ENCODE measurements around the gene CLPTM1L.

Gene CLPTM1L

GRCh38 chr5:1299511-1299850, 45.4 kb downstream of the CLPTM1L start:
- Histone ChIP-seq H3K36me3 (ENCODE audit: control insufficient read depth in 2 of 2, insufficient read depth in 1 of 2, low read length in 2 of 2) (no peaks in the 10 kb centered on the region), H3K4me3 (ENCODE audit: low read depth, low read length) (no peak overlapping the region), H3K4me1 (ENCODE audit: control insufficient read depth, insufficient read depth, low read length) (peaks cover 3% of the 10 kb centered on the region; the same call in 1 of the 2 replicates), H3K9me3 (ENCODE audit: control insufficient read depth, insufficient read depth, low read depth, low read length) (no peaks in the 10 kb centered on the region; the same call in 1 of the 2 replicates), H3K27ac (ENCODE audit: extremely low read depth, low read depth, low read length) (no peak overlapping the region)
- TF ChIP-seq ZNF423 (tag by site-specific recombination; IDR thresholded peaks at IDR 0.05) (no peak), ZNF10 (tag by site-specific recombination; IDR thresholded peaks at IDR 0.05) (no peak), IKZF3 (tag by site-specific recombination; IDR thresholded peaks at IDR 0.05) (no peak), ZNF645 (tag by site-specific recombination; IDR thresholded peaks at IDR 0.05) (no peak), ZNF792 (tag by site-specific recombination; IDR thresholded peaks at IDR 0.05) (no peak), ZNF248 (tag by site-specific recombination; IDR thresholded peaks at IDR 0.05) (no peak)
- ChIA-PET CTCF (interaction anchor here (0.8 kb wide), 1 partner anchor 181 kb away, joined by 3 read pairs; no protein-coding TSS in a partner anchor), POLR2A (no interaction called here)

GRCh38 chr5:1298723-1299510, 46.0 kb downstream of the CLPTM1L start:
- TF ChIP-seq ZNF404 (tag by site-specific recombination; IDR thresholded peaks at IDR 0.05) (no peak), ZNF561 (tag by site-specific recombination; IDR thresholded peaks at IDR 0.05; ENCODE audit: borderline replicate concordance) (no peak), PBX3 (CRISPR knock-in tag; IDR thresholded peaks at IDR 0.05) (no peak), KLF9 (tag by site-specific recombination; IDR thresholded peaks at IDR 0.05; ENCODE audit: low read depth) (no peak), ZNF513 (tag by site-specific recombination; IDR thresholded peaks at IDR 0.05) (no peak), ZNF707 (tag by site-specific recombination; IDR thresholded peaks at IDR 0.05) (no peak), HOXC10 (CRISPR knock-in tag; IDR thresholded peaks at IDR 0.05) (no peak), ZNF10 (tag by site-specific recombination; IDR thresholded peaks at IDR 0.05) (no peak), ZBTB11 (tag by site-specific recombination; conservative IDR thresholded peaks at IDR 0.05; ENCODE audit: low read depth) (no peak), ZNF660 (tag by site-specific recombination; IDR thresholded peaks at IDR 0.05) (no peak), HIC1 (tag by site-specific recombination; IDR thresholded peaks at IDR 0.05) (no peak), ZNF560 (tag by site-specific recombination; IDR thresholded peaks at IDR 0.05; ENCODE audit: borderline replicate concordance) (no peak), PRDM6 (tag by site-specific recombination; IDR thresholded peaks at IDR 0.05) (no peak)
- no peaks in the 10 kb centered on the region; the same call in 1 of the 2 replicates for H3K9me3 ChIP-seq (ENCODE audit: control insufficient read depth, insufficient read depth, low read depth, low read length)
- H3K4me1 ChIP-seq (ENCODE audit: control insufficient read depth, insufficient read depth, low read length) = peaks cover 6% of the 10 kb centered on the region; the same call in 1 of the 2 replicates
- ChIA-PET POLR2A (no interaction called here), CTCF (interaction anchor here (1.8 kb wide), 1 partner anchor 124 kb away, joined by 7 read pairs; no protein-coding TSS in a partner anchor)
- H3K36me3 ChIP-seq (ENCODE audit: control insufficient read depth in 2 of 2, insufficient read depth in 1 of 2, low read length in 2 of 2) = no peaks in the 10 kb centered on the region
- H3K27ac ChIP-seq (ENCODE audit: extremely low read depth, low read depth, low read length) = no peak overlapping the region
- H3K4me3 ChIP-seq (ENCODE audit: low read depth, low read length) = no peak overlapping the region

Data from HEK293 (cell line).